Stimulated activated naive CD8-positive, alpha-beta T cell treated with anti-CD3 and anti-CD28 coated beads, Interleukin-15, Interleukin-2, amounts not matched to agents 100 U/mL and 50 U/mL, for 24 hours (primary cell): ENCODE measurements around the gene TMEM259.

Experiments used
- ATAC-seq: fragments of 150-1000 bp; cut with Tn5 transposase; one replicate; pipeline ENCODE4 v1.10.0; 2021
- DNase-seq: peaks from one replicate; pipeline ENCODE4 v3.0.0; 2021

Gene TMEM259

GRCh38 chr19:1020868-1021425 lies at the start of gene TMEM259:
TSS of gene TMEM259 (minus strand) at chr19:1021123. CDS start at chr19:1020996, 127 bp downstream.
- peak; percentile 94 for ATAC-seq
- DNase-seq, result peak; percentile 98

DNA sequence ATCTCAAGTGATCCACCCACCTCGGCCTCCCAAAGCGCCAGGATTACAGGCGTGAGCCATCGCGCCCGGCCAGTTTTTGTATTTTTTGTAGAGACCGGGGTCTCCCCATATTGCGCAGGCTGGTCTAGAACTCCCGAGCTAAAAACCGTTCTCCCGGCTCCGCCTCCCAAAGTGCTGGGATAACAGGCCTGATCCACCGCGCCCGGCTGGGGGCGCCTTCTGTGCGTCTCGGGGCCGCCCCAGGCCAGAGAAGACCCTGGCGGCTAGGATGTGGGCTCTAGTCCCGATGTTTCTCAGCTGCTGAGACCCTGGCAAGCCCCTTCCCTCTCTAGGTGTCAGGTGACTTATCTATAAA lies 49.6 kb upstream of the TMEM259 start:
- DNase-seq (no peak), ATAC-seq (no peak)

DNA sequence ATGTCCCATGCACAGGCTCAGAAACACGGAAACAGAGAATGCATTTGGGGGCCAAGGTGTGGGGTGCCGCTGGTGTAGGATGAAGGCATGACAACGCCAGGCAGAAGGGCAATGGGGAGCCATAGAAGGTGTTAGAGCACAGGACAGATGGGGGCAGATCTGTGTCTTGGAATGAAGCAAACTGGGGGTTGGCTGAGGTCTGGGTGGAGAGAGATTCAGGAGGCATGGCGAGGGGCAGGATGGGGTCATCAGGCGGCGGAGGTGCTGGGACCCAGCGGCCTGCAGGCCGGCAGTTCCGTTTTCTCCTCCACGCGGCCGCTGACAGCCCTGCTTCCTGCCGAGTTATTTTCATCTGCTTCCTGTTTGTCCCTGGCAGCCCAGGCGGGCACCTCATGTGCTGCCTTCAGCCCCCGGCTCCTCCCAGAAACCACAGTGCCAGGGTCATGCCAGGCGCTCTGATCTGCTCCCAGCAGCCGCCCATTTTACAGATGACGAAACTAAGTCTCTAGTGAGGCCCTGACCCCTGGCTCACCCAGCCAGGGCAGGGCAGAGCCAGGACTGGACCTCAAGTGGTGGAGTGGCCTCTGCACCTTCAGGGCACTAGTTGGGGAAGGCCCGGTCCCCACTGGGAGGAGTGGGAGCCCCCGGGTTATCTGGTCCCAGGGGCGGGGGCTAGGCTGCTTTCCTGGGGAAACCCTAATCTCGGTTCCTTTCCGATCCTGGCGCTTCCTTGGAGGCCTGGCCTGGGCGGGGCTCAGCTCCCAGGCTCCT lies 48.3 kb upstream of the TMEM259 start:
- peak; percentile 29 for ATAC-seq
- DNase-seq, result peak; percentile 75

- ATAC-seq, result no peak
Measured at GRCh38 chr19:1068009-1069001, 47.4 kb upstream of the TMEM259 start.

GRCh38 chr19:1067341-1067957 lies 46.5 kb upstream of the TMEM259 start:
- ATAC-seq (peak; percentile 41), DNase-seq (peak; percentile 75)

More at GRCh38 chr19:1068009-1069001, 47.4 kb upstream of the TMEM259 start:
- peak; percentile 78 for DNase-seq

DNA sequence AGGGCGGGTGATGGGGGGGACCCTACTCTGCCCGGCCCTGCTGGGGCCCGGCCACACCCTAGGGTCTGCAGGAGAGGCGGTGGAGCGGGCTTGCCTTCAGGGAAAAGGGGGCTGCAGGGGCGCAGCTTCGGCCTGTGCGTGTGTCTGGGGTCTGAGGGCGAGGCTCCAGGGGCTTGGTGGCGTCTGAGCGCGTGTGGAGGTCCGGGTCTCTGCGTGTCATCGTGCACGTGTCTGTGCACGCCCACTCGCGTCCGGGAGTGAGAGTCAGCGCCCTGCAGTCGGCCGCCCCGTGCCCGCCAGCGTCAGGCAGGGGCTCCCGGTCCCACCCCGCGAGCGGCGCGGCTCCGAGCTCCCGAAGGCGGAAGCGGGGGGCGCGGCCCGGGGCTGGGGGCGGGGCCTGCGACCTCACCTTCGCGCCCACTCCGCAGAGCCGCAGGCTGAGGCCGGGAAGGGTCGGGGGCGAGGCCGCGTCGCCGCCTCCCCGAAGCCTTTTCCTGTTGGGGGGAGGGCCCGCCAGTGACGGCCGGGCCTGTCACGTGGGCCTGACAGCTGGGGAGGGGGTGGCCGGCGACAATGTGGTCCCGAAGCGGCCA lies 45.9 kb upstream of the TMEM259 start, which contains the start of gene ARHGAP45:
Gene ARHGAP45, plus strand, starts transcription at position 420 of the 593 bp plus-strand sequence. CDS start 239 bp downstream, outside the sequence.
- peak; percentile 58 for ATAC-seq
- peak; percentile 90 for DNase-seq

DNA sequence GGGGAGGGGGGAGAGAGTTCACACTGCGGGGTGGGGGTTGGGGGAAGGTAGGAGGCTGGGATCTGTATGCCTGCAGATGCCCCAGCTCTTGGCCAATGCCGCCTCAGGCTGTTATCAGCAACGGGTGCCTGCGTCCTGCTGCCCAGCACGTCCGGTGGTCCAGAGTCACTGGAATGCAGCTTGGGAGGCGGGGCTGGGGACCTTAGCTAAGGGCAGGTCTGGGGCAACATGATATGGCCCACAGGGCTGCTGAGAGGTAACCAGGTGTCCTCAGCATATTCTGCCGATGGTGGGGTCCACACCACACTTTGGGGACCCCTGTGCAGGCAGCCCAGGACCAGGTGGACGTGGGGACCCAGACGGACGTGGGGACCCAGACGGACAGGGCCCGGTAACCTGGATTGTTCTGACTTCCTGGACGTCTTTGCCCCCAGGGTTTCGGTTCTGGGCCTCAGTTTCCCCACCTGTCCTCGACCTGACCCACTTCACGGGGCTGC lies 45.4 kb upstream of the TMEM259 start:
- ATAC-seq (no peak), DNase-seq (no peak)

DNA sequence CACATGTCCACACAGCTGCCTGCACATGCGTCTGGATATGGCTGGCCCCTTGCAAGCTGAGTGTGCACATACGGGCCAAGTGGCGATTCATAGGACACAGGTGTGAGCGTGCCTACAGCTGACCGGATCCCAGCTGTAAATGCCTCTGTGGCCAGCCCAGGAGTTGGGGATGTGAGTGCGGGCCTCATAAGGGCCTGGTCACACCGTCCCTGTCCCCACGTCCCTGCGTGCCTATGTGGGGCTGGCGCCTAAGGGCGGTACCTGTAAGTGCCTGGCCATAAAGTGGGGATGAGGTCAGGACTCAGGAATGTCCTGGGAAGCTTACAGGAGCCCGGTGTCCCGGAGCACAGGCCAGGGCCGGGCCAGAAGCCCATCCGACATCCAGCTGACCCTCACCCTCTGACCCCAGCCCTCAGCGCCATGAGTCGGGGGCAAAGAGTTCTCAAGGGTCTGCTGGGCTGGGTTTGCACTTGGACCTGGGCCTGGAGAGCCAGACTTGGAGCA lies 44.7 kb upstream of the TMEM259 start:
- no peak for DNase-seq

DNA sequence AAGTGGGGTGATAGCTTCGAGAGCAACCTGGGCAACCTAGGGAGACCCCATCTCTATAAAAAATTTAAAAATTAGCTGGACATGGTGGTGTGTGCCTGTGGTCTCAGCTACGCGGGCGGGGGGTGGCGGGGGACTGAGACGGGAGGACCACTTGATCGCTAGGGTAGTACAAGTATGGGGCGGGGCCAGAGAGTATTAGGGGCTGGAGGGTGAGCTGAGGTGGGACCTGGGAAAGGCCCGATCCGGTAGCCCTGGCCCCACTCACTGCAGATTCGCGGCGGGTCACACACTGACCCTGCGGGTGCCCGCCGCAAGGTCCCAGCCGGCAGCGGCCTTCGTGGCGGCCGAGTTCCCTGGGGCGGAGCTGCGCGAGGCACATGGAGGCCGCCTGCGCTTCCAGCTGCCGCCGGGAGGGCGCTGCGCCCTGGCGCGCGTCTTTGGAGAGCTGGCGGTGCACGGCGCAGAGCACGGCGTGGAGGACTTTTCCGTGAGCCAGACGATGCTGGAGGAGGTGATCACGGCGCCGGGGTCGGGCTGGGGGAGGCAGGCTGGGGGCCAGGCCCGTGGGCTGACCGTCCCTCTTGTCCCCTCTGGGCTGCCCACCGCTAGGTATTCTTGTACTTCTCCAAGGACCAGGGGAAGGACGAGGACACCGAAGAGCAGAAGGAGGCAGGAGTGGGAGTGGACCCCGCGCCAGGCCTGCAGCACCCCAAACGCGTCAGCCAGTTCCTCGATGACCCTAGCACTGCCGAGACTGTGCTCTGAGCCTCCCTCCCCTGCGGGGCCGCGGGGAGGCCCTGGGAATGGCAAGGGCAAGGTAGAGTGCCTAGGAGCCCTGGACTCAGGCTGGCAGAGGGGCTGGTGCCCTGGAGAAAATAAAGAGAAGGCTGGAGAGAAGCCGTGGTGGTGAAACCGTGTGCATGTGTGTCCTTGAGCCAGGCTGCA lies 44.0 kb upstream of the TMEM259 start:
- ATAC-seq (peak; percentile 48), DNase-seq (peak; percentile 81)

More for the DNA sequence above, 44.7 kb upstream of the TMEM259 start:
- no peak for ATAC-seq

DNA sequence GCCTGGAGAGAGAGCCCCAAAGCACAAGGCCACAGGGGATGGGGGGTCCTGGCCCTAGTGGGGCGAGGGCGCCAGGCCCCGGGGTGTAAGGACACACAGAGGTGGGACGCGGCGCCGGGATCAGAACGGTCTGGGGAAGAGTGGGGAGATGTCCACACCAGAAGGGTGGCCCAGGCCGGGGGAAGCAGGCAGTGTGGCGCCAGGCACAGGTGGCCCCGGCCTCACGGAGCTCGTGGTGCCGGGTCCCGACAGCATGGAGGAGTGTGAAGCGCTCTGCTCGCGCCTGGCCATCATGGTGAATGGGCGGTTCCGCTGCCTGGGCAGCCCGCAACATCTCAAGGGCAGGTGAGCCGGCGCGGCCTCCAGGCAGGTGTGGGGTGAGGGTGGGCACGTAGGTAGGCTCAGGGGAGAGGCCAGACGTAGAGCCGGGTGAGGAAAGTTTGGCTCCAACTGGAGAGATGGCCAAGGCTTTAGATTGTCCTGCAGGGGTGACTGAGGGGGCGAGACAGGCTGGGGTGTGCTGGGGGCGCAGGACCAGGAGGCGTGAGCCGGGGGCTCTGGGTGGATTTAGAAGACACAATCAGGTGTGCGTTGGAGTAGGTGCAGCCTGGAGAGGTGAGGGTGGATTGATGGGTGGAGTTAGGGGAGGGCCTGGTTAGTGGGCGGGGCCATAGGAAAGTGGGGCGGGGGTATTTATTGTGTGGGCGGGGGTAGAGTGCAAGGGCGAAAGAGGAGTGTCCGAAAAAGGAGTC lies 43.2 kb upstream of the TMEM259 start:
- ATAC-seq (no peak), DNase-seq (no peak)

- ATAC-seq (no peak), DNase-seq (peak; percentile 63)
Measured at GRCh38 chr19:1063030-1063908, 42.3 kb upstream of the TMEM259 start.

DNA sequence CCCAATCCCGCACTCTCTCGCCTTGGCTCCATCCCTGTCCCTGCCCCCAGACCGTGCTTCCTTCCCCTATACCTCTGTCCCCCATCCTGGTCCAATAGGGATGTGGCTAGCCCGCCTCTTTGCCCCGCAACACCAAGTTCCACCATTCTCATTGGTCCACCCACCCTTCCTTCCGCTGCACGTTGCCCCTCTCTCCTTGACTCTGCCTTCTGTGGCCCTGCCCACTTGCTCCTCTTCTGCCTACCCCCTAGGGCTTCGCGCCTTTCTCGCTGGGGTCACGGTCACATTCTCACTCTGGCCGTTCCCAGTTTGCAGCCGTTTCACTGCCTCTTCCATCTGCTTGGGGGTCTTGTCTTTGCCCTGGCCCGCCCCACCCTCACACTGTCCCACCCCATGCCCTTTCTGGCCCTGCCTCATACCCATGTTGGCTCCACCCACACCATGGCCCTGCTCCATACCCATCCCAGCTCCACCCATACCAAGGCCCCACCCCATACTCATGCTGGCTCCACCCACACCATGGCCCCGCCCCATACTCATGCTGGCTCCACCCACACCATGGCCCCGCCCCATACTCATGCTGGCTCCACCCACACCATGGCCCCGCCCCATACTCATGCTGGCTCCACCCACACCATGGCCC lies 41.6 kb upstream of the TMEM259 start:
- DNase-seq, result no peak

DNA sequence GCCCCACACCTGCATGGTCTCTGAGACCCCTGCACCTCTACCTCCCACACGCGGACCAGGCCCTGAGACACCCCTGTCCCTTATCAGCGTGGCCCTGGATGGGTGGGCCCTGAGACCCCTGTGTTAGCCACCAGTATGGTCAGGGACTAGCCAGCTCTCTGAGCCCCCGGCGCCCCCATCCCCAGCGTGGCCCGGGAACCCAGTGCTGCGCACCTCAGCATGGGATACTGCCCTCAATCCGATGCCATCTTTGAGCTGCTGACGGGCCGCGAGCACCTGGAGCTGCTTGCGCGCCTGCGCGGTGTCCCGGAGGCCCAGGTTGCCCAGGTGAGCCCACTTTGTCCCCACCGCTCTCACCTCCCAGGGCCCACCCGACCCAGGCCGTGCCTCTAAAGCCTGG lies 41.1 kb upstream of the TMEM259 start:
- ATAC-seq, result no peak
- DNase-seq, result no peak

More for the DNA sequence above, 41.6 kb upstream of the TMEM259 start:
- ATAC-seq, result no peak

- ATAC-seq, result no peak
Measured at GRCh38 chr19:1060689-1061088, 39.8 kb upstream of the TMEM259 start.

GRCh38 chr19:1058112-1058511 lies 37.2 kb upstream of the TMEM259 start:
- no peak for DNase-seq
- ATAC-seq, result no peak

More at GRCh38 chr19:1060689-1061088, 39.8 kb upstream of the TMEM259 start:
- DNase-seq, result no peak

- peak; percentile 72 for ATAC-seq
- DNase-seq, result no peak
Measured at GRCh38 chr19:1057176-1057855, 36.4 kb upstream of the TMEM259 start.
